ENCODE measurements around the gene CACNA1S.

Gene CACNA1S

GRCh38 chr1:201059871-201060555 is 52.2 kb downstream of the CACNA1S start:
- peak in 1 of 2 donors; percentile 17 for DNase-seq

- no peak for DNase-seq
Observed at GRCh38 chr1:201059401-201059800, 52.8 kb downstream of the CACNA1S start.

DNA sequence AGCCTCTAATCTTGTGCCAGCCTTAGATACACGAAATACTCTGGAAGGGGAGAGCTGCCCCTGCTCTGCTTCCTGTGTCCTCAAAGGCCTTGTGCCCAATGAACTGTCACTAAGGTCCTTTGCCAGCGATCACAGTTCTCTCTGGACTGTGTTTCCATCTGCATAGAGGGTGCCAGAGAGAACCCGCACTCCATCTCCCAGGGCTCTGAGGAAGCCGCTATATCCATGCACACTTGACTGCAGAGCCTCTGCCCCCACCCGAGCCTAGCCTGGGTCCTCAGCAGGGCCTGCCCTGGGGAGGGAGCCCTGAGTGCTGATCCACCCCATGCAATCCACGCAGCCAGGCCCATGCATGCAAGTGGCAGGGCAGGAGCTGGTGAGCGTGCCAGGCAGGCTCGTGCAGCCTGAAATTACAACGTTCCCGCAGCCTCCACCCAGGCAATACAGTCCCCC is 58.1 kb downstream of the CACNA1S start:
- no peak for DNase-seq

GRCh38 chr1:201053155-201053860 is 58.9 kb downstream of the CACNA1S start:
- DNase-seq = no peak

- no peak for DNase-seq
Observed at GRCh38 chr1:201051399-201051798, 60.8 kb downstream of the CACNA1S start.

- no peak for DNase-seq
Observed at GRCh38 chr1:201050515-201051277, 61.5 kb downstream of the CACNA1S start.

- no peak for DNase-seq
Observed at GRCh38 chr1:201049248-201049831, 62.9 kb downstream of the CACNA1S start.

GRCh38 chr1:201048521-201048920 is 63.7 kb downstream of the CACNA1S start:
- DNase-seq = no peak

- DNase-seq = no peak
Observed at GRCh38 chr1:201044119-201044518, 68.1 kb downstream of the CACNA1S start.

- DNase-seq = peak; percentile 64 to 69
Observed at GRCh38 chr1:201042779-201043461, 69.3 kb downstream of the CACNA1S start.

GRCh38 chr1:201041011-201041410 is 71.2 kb downstream of the CACNA1S start:
- DNase-seq = no peak

GRCh38 chr1:201039876-201040275 is 72.3 kb downstream of the CACNA1S start:
- DNase-seq = no peak

DNA sequence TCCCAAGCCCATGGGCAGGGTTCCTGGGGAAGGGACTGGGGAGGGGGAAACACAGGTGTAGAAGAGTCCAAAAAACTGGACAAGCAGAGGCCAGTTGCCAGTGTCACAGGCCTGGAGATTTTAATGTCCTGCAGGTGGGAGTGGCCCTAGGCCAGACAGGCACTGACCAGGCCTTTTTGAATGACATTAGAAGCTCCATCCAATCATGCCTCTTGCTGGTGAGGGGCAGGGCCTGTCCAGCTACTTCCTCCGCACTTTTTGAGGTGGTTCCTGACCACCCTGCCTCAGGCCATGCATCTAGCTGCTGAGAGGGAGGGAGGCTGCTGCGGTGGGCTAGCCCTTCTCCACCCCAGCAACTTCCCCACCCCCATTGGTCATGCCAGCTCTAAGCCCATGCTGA is 72.8 kb downstream of the CACNA1S start:
- no peak for DNase-seq

DNA sequence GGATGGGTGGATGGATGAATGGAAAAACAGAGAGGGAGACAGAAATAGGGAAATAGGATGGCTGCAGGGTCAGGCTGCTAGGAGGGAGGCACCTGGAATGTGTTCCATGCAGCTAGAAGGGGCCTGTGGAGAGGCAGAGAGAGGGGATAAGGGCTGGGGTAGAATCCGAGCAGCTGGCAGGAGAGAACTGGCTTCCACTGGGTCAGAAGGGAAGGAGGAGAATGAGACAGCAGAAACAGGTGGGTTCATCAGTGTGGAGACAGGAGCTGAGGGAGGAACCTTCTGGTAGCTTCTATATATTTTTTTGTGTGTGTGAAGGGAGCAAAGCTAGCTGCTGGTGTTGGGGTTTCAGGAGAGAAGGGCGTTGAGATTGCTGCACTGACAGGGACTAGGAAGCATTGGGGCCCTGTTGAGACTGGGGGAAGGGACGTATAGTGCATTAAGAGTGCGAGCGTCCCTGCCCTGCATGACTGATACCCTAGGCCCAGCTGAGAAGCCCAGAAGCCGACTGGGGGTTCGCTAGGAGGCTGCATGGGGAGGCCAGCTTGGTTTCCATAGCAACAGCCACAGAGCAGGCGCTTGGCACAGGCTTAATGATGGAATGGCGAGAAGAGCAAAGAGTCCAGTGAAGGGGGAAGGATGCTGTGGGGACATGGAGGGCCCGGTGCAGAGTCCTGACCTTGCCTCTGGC is 73.9 kb downstream of the CACNA1S start:
- no peak for DNase-seq

DNA sequence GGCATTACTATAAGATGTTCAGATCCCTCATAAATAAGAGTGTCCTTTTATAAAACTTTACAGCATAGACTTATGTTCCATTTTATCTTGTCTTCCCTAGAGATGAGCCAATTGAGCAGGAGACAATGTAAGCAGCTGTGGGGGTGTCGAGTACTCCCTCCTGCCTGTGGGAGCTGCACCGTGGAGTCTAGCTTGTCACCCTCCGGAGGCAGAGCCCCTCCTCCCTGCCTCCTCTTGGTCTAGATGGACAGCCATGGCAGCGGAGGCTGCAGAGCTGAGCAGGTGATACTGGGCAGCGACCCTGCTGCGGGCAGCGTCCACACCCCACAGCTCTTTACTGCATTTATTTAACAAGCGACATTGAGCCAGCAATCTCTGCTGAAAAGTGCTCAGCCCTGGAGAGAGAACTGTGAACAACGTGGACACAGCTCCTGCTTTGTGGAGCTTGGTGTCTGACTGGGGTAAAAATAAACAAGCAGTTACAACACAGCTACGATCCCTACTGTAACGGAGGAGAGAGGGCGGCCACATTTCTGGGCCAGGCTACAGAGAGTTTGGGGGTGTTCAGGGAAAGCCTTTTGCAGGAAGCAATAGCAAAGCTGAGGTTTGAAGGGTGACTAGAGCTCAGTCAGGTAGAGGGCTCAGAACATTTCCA is 75.9 kb downstream of the CACNA1S start:
- no peak for DNase-seq

GRCh38 chr1:201034671-201035070 is 77.6 kb downstream of the CACNA1S start:
- DNase-seq = no peak

GRCh38 chr1:201032408-201032807 is 79.8 kb downstream of the CACNA1S start:
- DNase-seq = no peak

- peak in 1 of 2 donors; percentile 53 for DNase-seq
Observed at GRCh38 chr1:201028461-201028889, 83.8 kb downstream of the CACNA1S start.

DNA sequence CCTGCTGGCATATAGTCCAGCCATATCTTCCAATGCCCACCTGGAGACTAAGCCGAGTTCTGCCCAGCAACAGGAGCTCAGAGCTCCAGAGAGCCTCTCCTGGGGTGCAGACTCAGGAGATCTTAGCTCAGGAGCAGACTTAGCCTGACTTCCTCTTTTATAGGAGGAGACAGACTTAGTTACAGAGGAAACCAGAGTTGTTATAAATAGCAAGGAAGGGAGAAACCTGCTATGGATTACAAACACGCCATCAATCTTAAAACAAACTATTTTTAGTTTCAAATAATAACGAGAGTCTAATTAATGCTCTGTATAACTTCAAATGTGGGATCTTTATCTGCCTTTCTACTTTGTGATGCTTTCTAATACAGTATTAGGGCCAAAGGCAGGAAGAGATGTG is 85.4 kb downstream of the CACNA1S start:
- peak in 1 of 2 donors; percentile 31 for DNase-seq

GRCh38 chr1:201026234-201026633 is 86.0 kb downstream of the CACNA1S start:
- no peak for DNase-seq

- no peak for DNase-seq
Observed at GRCh38 chr1:201025571-201026002, 86.6 kb downstream of the CACNA1S start.

Measured in hippocampal formation (tissue), 2 donors.